ENCODE data around the gene TNFRSF14. TPM values are rescaled to one million over a fixed set of nuclear protein-coding genes. Genes with fewer than 3 reads are reported as not detected.
"Not testable (repeated sequence)": the region's sequence is repeated elsewhere in the genome, so short reads cannot be mapped to it uniquely, and the experiment has no call there.

The TNFRSF14 gene
- total RNA-seq, 1 donor from 2014 or later: 160 TPM

GRCh38 chr1:2553076-2553475 lies 3.1 kb upstream of the TNFRSF14 start:
- DNase-seq (ENCODE audit: low spot score): not testable (repeated sequence)

- no peak for DNase-seq (ENCODE audit: low spot score)
Observed at GRCh38 chr1:2553871-2554620, 2.1 kb upstream of the TNFRSF14 start.

- DNase-seq (ENCODE audit: low spot score): no peak
Observed at GRCh38 chr1:2554621-2555387, 1.4 kb upstream of the TNFRSF14 start.

GRCh38 chr1:2555634-2556276 lies 416 bp upstream of the TNFRSF14 start:
- DNase-seq (ENCODE audit: low spot score): peak; percentile 94

- DNase-seq (ENCODE audit: low spot score): peak; percentile 78
Observed at GRCh38 chr1:2556678-2557481, 709 bp downstream of the TNFRSF14 start.

GRCh38 chr1:2557482-2558400 lies 1.6 kb downstream of the TNFRSF14 start:
- no peak for DNase-seq (ENCODE audit: low spot score)

GRCh38 chr1:2558420-2558819 lies 2.2 kb downstream of the TNFRSF14 start:
- DNase-seq (ENCODE audit: low spot score): no peak

- no peak for DNase-seq (ENCODE audit: low spot score)
Observed at GRCh38 chr1:2558861-2559260, 2.7 kb downstream of the TNFRSF14 start.

GRCh38 chr1:2559509-2560298 lies 3.5 kb downstream of the TNFRSF14 start:
- no peak for DNase-seq (ENCODE audit: low spot score)

- DNase-seq (ENCODE audit: low spot score): no peak
Observed at GRCh38 chr1:2560299-2561073, 4.3 kb downstream of the TNFRSF14 start.

- no peak for DNase-seq (ENCODE audit: low spot score)
Observed at GRCh38 chr1:2561446-2561845, 5.3 kb downstream of the TNFRSF14 start.

- no peak for DNase-seq (ENCODE audit: low spot score)
Observed at GRCh38 chr1:2561898-2562895, 6.0 kb downstream of the TNFRSF14 start.

- no peak for DNase-seq (ENCODE audit: low spot score)
Observed at GRCh38 chr1:2563205-2563604, 7.0 kb downstream of the TNFRSF14 start.

- DNase-seq (ENCODE audit: low spot score): no peak
Observed at GRCh38 chr1:2564006-2564814, 8.0 kb downstream of the TNFRSF14 start.

GRCh38 chr1:2564815-2565374 lies 8.7 kb downstream of the TNFRSF14 start:
- no peak for DNase-seq (ENCODE audit: low spot score)
